H1 (cell line): ENCODE results near the gene IRF2BP2.

ENCODE experiments used
- CBX5 ChIP-seq: fragments of 300-800, 300-1000 bp; sonication (generic); IDR thresholded peaks from 2 replicates; pipeline ENCODE4 v1.7.1; 2016; ENCODE audit warnings: antibody characterized with exemption, low read length, low read depth
- CEBPB ChIP-seq: IDR thresholded peaks from 2 replicates; pipeline ENCODE4 v1.6.1; 2012; ENCODE audit warnings: low read depth, low read length

- TF ChIP-seq CEBPB (no peak), CBX5 (no peak)
Measured at GRCh38 chr1:234613128-234613875, 3.3 kb upstream of the IRF2BP2 start.
